LNCaP clone FGC (cell line): ENCODE data around the gene MCM3.

Experiments
- DNase-seq: peaks from one replicate; pipeline ENCODE4 v3.0.0-alpha.2; 2011; ENCODE audit warnings: low read depth
- H3K4me3 ChIP-seq: 2 replicates; pipeline ENCODE4 v1.5.1; 2011; ENCODE audit warnings: mild to moderate bottlenecking, low read depth, low read length, control low read depth
- CTCF ChIP-seq: IDR thresholded peaks from 2 replicates; pipeline ENCODE4 v1.5.1; 2012; ENCODE audit warnings: mild to moderate bottlenecking; ENCODE audit not compliant: control insufficient read depth, insufficient read depth; ENCODE audit errors: extremely low read depth

Gene MCM3

GRCh38 chr6:52255434-52255833 lies 29.1 kb downstream of the MCM3 start:
- DNase-seq: no peak
- TF ChIP-seq CTCF: no peak
- H3K4me3 ChIP-seq: no peak overlapping the region

GRCh38 chr6:52254731-52255378 lies 29.7 kb downstream of the MCM3 start:
- TF ChIP-seq CTCF: no peak
- H3K4me3 ChIP-seq: no peak overlapping the region
- DNase-seq: no peak

GRCh38 chr6:52253494-52253893 lies 31.0 kb downstream of the MCM3 start:
- no peak for TF ChIP-seq CTCF
- DNase-seq: no peak
- H3K4me3 ChIP-seq: no peak overlapping the region

- no peak for TF ChIP-seq CTCF
- DNase-seq: no peak
- H3K4me3 ChIP-seq: no peak overlapping the region
Measured at GRCh38 chr6:52251113-52251512, 33.4 kb downstream of the MCM3 start.

- H3K4me3 ChIP-seq: no peak overlapping the region
- no peak for TF ChIP-seq CTCF
- DNase-seq: no peak
Measured at GRCh38 chr6:52249078-52249477, 35.5 kb downstream of the MCM3 start.

GRCh38 chr6:52245425-52245824 lies 39.1 kb downstream of the MCM3 start:
- DNase-seq: no peak
- no peak for TF ChIP-seq CTCF
- no peak overlapping the region for H3K4me3 ChIP-seq

GRCh38 chr6:52244400-52244799 lies 40.1 kb downstream of the MCM3 start, which contains the start of gene IL17F:
Gene IL17F, minus strand, starts transcription at chr6:52244500. Its CDS starts 71 bp downstream, at chr6:52244429.
- DNase-seq: no peak
- no peak within 1 kb of the TSS for H3K4me3 ChIP-seq
- TF ChIP-seq CTCF: no peak
